Ecto neural progenitor cell (in vitro differentiated cells): ENCODE data around the gene RIN3.
"Not testable (repeated sequence)": the region's sequence is repeated elsewhere in the genome, so short reads cannot be mapped to it uniquely, and the experiment has no call there.

ENCODE experiments used
- DNase-seq: peaks from one replicate; pipeline ENCODE4 v3.0.0-alpha.2; 2018; ENCODE audit warnings: low spot score

Gene RIN3

GRCh38 chr14:92673601-92674150 is 160.1 kb downstream of the RIN3 start:
- no peak for DNase-seq

- no peak for DNase-seq
These were observed 161.8 kb downstream of the RIN3 start for GRCh38 chr14:92675421-92675820.

- no peak for DNase-seq
These were observed 162.4 kb downstream of the RIN3 start for GRCh38 chr14:92675976-92676375.

- no peak for DNase-seq
These were observed 163.0 kb downstream of the RIN3 start for GRCh38 chr14:92676403-92677086.

GRCh38 chr14:92677087-92677668 is 163.6 kb downstream of the RIN3 start:
- DNase-seq, result no peak

- DNase-seq, result no peak
These were observed 164.4 kb downstream of the RIN3 start for GRCh38 chr14:92677955-92678354.

GRCh38 chr14:92678766-92679165 is 165.2 kb downstream of the RIN3 start:
- no peak for DNase-seq

GRCh38 chr14:92679246-92679645 is 165.7 kb downstream of the RIN3 start:
- no peak for DNase-seq

- not testable (repeated sequence) for DNase-seq
These were observed 166.7 kb downstream of the RIN3 start for GRCh38 chr14:92680330-92680729.

GRCh38 chr14:92680781-92681650 is 167.4 kb downstream of the RIN3 start:
- DNase-seq, result peak; percentile 84

- DNase-seq, result no peak
These were observed 169.5 kb downstream of the RIN3 start for GRCh38 chr14:92683041-92683440.

GRCh38 chr14:92684801-92685560 is 171.4 kb downstream of the RIN3 start:
- no peak for DNase-seq

GRCh38 chr14:92685784-92686355 is 172.3 kb downstream of the RIN3 start:
- DNase-seq, result no peak

- no peak for DNase-seq
These were observed 172.9 kb downstream of the RIN3 start for GRCh38 chr14:92686411-92686899.

GRCh38 chr14:92686900-92687427 is 173.4 kb downstream of the RIN3 start:
- DNase-seq, result peak; percentile 96

GRCh38 chr14:92687681-92688433 is 174.3 kb downstream of the RIN3 start:
- DNase-seq, result peak; percentile 73

GRCh38 chr14:92688434-92689375 is 175.1 kb downstream of the RIN3 start:
- no peak for DNase-seq

- DNase-seq, result no peak
These were observed 176.8 kb downstream of the RIN3 start for GRCh38 chr14:92690171-92691011.
